Activated naive CD4-positive, alpha-beta T cell treated with anti-CD3 and anti-CD28 coated beads, Interleukin-2, amount 10 ng/mL, durations not matched to agents 7 days and 5 days (primary cell): Measurements from ENCODE around the gene PATL1.

ENCODE experiments used
- CTCF ChIA-PET: fragments of 350-600 bp; sonication (Branson Sonifier 250); formaldehyde crosslinking; loops from one replicate; lab custom pipeline; 2021; ENCODE audit warnings: antibody characterized with exemption; lab: Charles Lee
- DNase-seq: peaks from one replicate; pipeline ENCODE4 v3.0.0-alpha.2; 2020
- H3K27ac Mint-ChIP-seq: one replicate; pipeline ENCODE4 v1.8.0; 2021; ENCODE audit warnings: mild to moderate bottlenecking, moderate library complexity, mixed read lengths
- H3K27me3 Mint-ChIP-seq: one replicate; pipeline ENCODE4 v1.8.0; 2021; ENCODE audit warnings: mild to moderate bottlenecking, mixed read lengths
- H3K36me3 Mint-ChIP-seq: one replicate; pipeline ENCODE4 v1.8.0; 2021; ENCODE audit warnings: mixed read lengths
- H3K4me1 Mint-ChIP-seq: one replicate; pipeline ENCODE4 v1.8.0; 2021; ENCODE audit warnings: mixed read lengths
- H3K4me3 Mint-ChIP-seq: one replicate; pipeline ENCODE4 v1.8.0; 2021; ENCODE audit warnings: mild to moderate bottlenecking, moderate library complexity, mixed read lengths
- H3K9me3 Mint-ChIP-seq: one replicate; pipeline ENCODE4 v1.8.0; 2021; ENCODE audit warnings: mixed read lengths

The PATL1 gene

GRCh38 chr11:59615120-59615636 is 53.7 kb downstream of the PATL1 start:
- no peaks in the 10 kb centered on the region for H3K9me3 Mint-ChIP-seq
- CTCF ChIA-PET: interaction anchor here (1.5 kb wide), 1 partner anchor 54 kb away, joined by 4 read pairs; no protein-coding TSS in a partner anchor
- H3K4me1 Mint-ChIP-seq: peaks cover 51% of the 10 kb centered on the region

GRCh38 chr11:59614277-59615119 is 54.3 kb downstream of the PATL1 start:
- H3K9me3 Mint-ChIP-seq: no peaks in the 10 kb centered on the region
- H3K4me3 Mint-ChIP-seq: peak overlapping the region; percentile 91
- DNase-seq: no peak
- peaks cover 51% of the 10 kb centered on the region for H3K4me1 Mint-ChIP-seq
- peak overlapping the region; percentile 92 for H3K27ac Mint-ChIP-seq
- CTCF ChIA-PET: interaction anchor here (1.5 kb wide), 1 partner anchor 54 kb away, joined by 4 read pairs; no protein-coding TSS in a partner anchor
- H3K27me3 Mint-ChIP-seq: no peaks in the 10 kb centered on the region
- H3K36me3 Mint-ChIP-seq: peaks cover 31% of the 10 kb centered on the region

More at GRCh38 chr11:59615120-59615636, 53.7 kb downstream of the PATL1 start:
- Mint-ChIP-seq H3K27ac (peak overlapping the region; percentile 95), H3K4me3 (peak overlapping the region; percentile 91), H3K27me3 (no peaks in the 10 kb centered on the region), H3K36me3 (peaks cover 25% of the 10 kb centered on the region)
- DNase-seq: peak; percentile 80

- peaks cover 52% of the 10 kb centered on the region for H3K36me3 Mint-ChIP-seq
- no peak for DNase-seq
- H3K4me3 Mint-ChIP-seq: no peak overlapping the region
- H3K27me3 Mint-ChIP-seq: no peaks in the 10 kb centered on the region
- H3K4me1 Mint-ChIP-seq: peaks cover 46% of the 10 kb centered on the region
- no peaks in the 10 kb centered on the region for H3K9me3 Mint-ChIP-seq
- no peak overlapping the region for H3K27ac Mint-ChIP-seq
- CTCF ChIA-PET: interaction anchor here (1.0 to 1.4 kb wide), 2 partner anchors 10 to 18 kb away, joined by 3 read pairs; no protein-coding TSS in a partner anchor
Observed at GRCh38 chr11:59611570-59612565, 57.0 kb downstream of the PATL1 start.

DNA sequence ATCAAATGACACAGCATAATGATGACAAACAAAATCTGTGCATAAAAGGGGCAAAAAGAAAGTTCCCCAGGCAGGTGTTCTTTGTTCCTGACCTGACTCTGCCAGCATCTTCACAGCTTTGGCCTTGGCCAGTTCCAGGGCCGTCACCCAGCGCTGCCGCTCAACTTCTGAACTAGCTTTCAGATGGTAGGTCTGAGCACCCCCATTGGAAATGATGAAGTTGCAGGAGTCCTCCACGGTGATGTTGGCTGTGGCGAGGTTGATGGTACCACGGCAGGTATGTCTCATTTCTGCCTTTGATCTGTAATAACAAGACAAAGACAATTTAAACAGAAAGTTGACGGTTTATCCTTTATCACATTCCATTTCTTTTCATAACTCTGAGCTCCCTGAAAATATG is 58.5 kb downstream of the PATL1 start:
- no peak overlapping the region for H3K27ac Mint-ChIP-seq
- no peaks in the 10 kb centered on the region for H3K27me3 Mint-ChIP-seq
- peaks cover 64% of the 10 kb centered on the region for H3K36me3 Mint-ChIP-seq
- DNase-seq: no peak
- H3K4me3 Mint-ChIP-seq: no peak overlapping the region
- H3K4me1 Mint-ChIP-seq: peaks cover 40% of the 10 kb centered on the region
- CTCF ChIA-PET: interaction anchor here (1.4 kb wide), 1 partner anchor 9 kb away, joined by 3 read pairs; no protein-coding TSS in a partner anchor
- H3K9me3 Mint-ChIP-seq: no peaks in the 10 kb centered on the region

DNA sequence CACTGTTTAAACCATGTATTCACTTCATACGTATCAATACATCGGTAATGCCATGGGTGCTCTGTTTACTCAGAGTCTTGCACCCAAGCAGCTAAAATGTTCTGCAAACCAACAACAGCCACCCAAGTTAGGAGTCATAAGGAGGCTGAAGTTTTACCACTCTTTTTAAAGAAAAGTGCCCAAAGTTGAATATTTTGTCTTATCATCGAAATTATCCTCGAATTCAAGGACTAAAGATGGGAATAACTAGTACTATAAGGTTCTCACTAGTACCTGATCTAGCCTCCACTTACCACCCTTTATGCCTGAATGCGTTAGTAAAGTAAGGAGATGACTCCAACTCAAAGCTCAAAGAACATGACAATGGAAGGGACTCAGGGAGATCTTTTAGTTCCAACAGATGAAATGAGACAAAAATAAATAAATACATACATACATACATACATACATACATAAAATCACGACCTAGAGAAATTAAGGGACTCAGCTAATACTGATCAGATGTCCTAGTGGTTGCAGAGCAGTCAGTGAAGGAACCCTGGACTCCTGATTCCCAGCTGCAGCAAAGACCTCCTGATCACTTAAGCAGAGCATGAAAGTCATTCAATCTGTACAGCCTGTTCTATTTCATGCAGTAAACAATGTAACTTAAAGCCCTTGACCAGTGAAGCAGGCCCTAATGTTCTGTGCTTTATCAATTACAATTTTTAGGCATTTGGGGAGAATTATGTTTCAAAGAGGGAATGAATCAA is 61.0 kb downstream of the PATL1 start:
- CTCF ChIA-PET: no interaction called here
- peaks cover 60% of the 10 kb centered on the region for H3K36me3 Mint-ChIP-seq
- peaks cover 22% of the 10 kb centered on the region for H3K4me1 Mint-ChIP-seq
- H3K9me3 Mint-ChIP-seq: no peaks in the 10 kb centered on the region
- DNase-seq: no peak
- no peak overlapping the region for H3K27ac Mint-ChIP-seq
- H3K4me3 Mint-ChIP-seq: no peak overlapping the region
- H3K27me3 Mint-ChIP-seq: no peaks in the 10 kb centered on the region

DNA sequence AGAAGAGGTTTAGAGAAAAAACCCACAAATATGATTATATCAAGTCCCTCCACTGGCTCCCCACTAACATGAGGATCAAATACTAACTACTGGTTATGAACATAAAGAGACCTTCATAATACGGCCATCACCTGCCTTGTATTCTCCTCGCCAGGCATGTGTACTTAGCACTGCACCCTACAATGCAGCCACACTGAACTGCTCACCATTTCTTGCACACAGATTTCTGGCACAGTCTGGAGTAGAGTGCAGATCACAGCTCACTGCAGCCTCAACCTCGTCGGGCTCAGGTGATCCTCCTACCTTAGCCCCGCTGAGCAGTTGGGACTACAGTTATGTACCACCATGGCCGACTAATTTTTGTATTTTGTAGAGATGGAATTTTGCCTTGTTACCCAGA is 66.4 kb downstream of the PATL1 start:
- DNase-seq: no peak
- CTCF ChIA-PET: no interaction called here
- peaks cover 63% of the 10 kb centered on the region for H3K36me3 Mint-ChIP-seq
- H3K4me1 Mint-ChIP-seq: peaks cover 4% of the 10 kb centered on the region
- no peak overlapping the region for H3K4me3 Mint-ChIP-seq
- H3K27me3 Mint-ChIP-seq: no peaks in the 10 kb centered on the region
- H3K27ac Mint-ChIP-seq: no peak overlapping the region
- no peaks in the 10 kb centered on the region for H3K9me3 Mint-ChIP-seq

DNA sequence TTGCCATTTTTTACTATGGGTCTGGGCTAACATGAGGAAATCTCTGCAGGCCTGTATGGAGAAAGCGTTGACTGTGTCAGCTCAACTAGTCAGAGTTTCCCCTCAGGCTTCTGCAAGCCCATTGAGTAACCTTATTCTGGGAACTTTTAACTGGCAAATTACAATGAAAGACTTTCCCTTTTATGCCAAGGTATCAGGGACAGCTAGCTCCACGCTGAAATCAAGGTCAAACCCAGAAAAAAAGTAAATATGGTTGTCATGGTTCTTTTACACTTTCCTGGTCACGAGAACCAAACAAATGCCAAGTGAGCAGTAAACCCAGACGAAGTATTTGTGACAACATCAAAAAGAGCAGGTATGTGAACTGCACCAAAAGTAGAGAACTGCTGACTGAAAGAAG is 67.0 kb downstream of the PATL1 start:
- Mint-ChIP-seq H3K9me3 (no peaks in the 10 kb centered on the region), H3K4me1 (peaks cover 4% of the 10 kb centered on the region), H3K4me3 (no peak overlapping the region), H3K27ac (no peak overlapping the region), H3K36me3 (peaks cover 66% of the 10 kb centered on the region), H3K27me3 (no peaks in the 10 kb centered on the region)
- DNase-seq: no peak
- CTCF ChIA-PET: interaction anchor here (0.9 kb wide), 1 partner anchor 9 kb away, joined by 3 read pairs; no protein-coding TSS in a partner anchor

GRCh38 chr11:59600636-59601035 is 68.2 kb downstream of the PATL1 start:
- H3K4me3 Mint-ChIP-seq: no peak overlapping the region
- H3K9me3 Mint-ChIP-seq: no peaks in the 10 kb centered on the region
- H3K27ac Mint-ChIP-seq: no peak overlapping the region
- no peak for DNase-seq
- CTCF ChIA-PET: no interaction called here
- H3K4me1 Mint-ChIP-seq: peaks cover 4% of the 10 kb centered on the region
- peaks cover 64% of the 10 kb centered on the region for H3K36me3 Mint-ChIP-seq
- H3K27me3 Mint-ChIP-seq: no peaks in the 10 kb centered on the region

- DNase-seq: no peak
- H3K4me3 Mint-ChIP-seq: no peak overlapping the region
- H3K36me3 Mint-ChIP-seq: peaks cover 64% of the 10 kb centered on the region
- no peak overlapping the region for H3K27ac Mint-ChIP-seq
- H3K27me3 Mint-ChIP-seq: no peaks in the 10 kb centered on the region
- H3K9me3 Mint-ChIP-seq: no peaks in the 10 kb centered on the region
- peaks cover 4% of the 10 kb centered on the region for H3K4me1 Mint-ChIP-seq
- CTCF ChIA-PET: no interaction called here
Observed at GRCh38 chr11:59600234-59600633, 68.6 kb downstream of the PATL1 start.

GRCh38 chr11:59598961-59599360 is 69.9 kb downstream of the PATL1 start:
- CTCF ChIA-PET: no interaction called here
- Mint-ChIP-seq H3K27me3 (no peaks in the 10 kb centered on the region), H3K36me3 (peaks cover 70% of the 10 kb centered on the region), H3K4me3 (no peak overlapping the region), H3K9me3 (no peaks in the 10 kb centered on the region), H3K4me1 (peaks cover 4% of the 10 kb centered on the region), H3K27ac (no peak overlapping the region)
- DNase-seq: no peak
